ENCODE data around the gene DPYD.

DNA sequence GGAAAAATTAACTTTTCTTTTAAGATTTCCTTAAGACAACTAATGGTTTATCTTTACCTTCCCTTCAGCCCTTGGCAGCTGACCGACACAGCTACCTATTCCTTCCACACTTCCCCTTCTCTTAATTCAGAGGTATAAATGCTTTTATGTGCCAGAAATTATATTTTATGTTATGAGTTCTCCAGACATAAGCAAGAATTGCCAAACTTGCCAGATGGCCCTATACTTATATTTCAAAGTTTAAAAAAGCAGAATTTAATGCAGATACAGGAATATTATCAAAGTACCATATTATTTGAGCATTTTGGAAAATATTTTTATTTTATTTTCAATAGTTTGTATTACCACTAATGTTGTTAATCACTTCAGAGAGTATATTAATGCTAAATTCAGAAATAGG lies 754.2 kb downstream of the DPYD start:
- TF ChIP-seq, protein P1, sequence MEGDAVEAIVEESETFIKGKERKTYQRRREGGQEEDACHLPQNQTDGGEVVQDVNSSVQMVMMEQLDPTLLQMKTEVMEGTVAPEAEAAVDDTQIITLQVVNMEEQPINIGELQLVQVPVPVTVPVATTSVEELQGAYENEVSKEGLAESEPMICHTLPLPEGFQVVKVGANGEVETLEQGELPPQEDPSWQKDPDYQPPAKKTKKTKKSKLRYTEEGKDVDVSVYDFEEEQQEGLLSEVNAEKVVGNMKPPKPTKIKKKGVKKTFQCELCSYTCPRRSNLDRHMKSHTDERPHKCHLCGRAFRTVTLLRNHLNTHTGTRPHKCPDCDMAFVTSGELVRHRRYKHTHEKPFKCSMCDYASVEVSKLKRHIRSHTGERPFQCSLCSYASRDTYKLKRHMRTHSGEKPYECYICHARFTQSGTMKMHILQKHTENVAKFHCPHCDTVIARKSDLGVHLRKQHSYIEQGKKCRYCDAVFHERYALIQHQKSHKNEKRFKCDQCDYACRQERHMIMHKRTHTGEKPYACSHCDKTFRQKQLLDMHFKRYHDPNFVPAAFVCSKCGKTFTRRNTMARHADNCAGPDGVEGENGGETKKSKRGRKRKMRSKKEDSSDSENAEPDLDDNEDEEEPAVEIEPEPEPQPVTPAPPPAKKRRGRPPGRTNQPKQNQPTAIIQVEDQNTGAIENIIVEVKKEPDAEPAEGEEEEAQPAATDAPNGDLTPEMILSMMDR (conservative IDR thresholded peaks at IDR 0.05 in 1 of 2, IDR thresholded peaks at IDR 0.05 in 1 of 2; ENCODE audit: extremely low read depth in 1 of 2, insufficient read depth in 1 of 2, low read depth in 1 of 2, low read length in 2 of 2), result no peak
- no peak for TF ChIP-seq EZH2 (IDR thresholded peaks at IDR 0.05; ENCODE audit: borderline replicate concordance, low read length)

Data from mammary epithelial cell (primary cell).